GM23338 (cell line): ENCODE results near the gene SETBP1. TPM values are rescaled to one million over a fixed set of nuclear protein-coding genes. Genes with fewer than 3 reads are reported as not detected.

Experiments
- ATAC-seq: fragments of 200-7000 bp; cut with Tn5 transposase; 3 replicates; pipeline ENCODE4 v1.9.1; 2020
- DNase-seq: peaks from one replicate; pipeline ENCODE4 v3.0.0-alpha.2; 2015; ENCODE audit warnings: low spot score
- H2AFZ ChIP-seq: fragments of 200-600 bp; sonication (generic); 2 replicates; pipeline ENCODE4 v1.8.0; 2016; ENCODE audit warnings: antibody characterized with exemption, mild to moderate bottlenecking, moderate library complexity
- H3F3A ChIP-seq: fragments of 200-600 bp; sonication (generic); replicated peaks from 2 replicates; pipeline ENCODE4 v1.8.0; 2017; ENCODE audit warnings: antibody characterized with exemption, mixed run types, low read depth
- H3K27ac ChIP-seq: fragments of 200-600 bp; sonication (generic); 2 replicates; pipeline ENCODE4 v1.6.1; 2016; ENCODE audit warnings: low read depth
- H3K27me3 ChIP-seq: fragments of 200-600 bp; sonication (generic); 2 replicates; pipeline ENCODE4 v1.8.0; 2016; ENCODE audit warnings: mild to moderate bottlenecking, mixed run types, moderate library complexity; ENCODE audit not compliant: insufficient read depth
- H3K36me3 ChIP-seq: fragments of 200-600 bp; sonication (generic); 2 replicates; pipeline ENCODE4 v1.8.0; 2016; ENCODE audit warnings: mild to moderate bottlenecking; ENCODE audit not compliant: insufficient read depth
- H3K4me1 ChIP-seq: fragments of 200-600 bp; sonication (generic); 2 replicates; pipeline ENCODE4 v1.8.0; 2016; ENCODE audit warnings: mild to moderate bottlenecking, moderate library complexity; ENCODE audit not compliant: insufficient read depth
- H3K4me2 ChIP-seq: fragments of 200-600 bp; sonication (generic); 2 replicates; pipeline ENCODE4 v1.7.1; 2017; ENCODE audit warnings: mixed run types
- H3K4me3 ChIP-seq: fragments of 200-600 bp; sonication (generic); 2 replicates; pipeline ENCODE4 v1.6.1; 2016; ENCODE audit warnings: mixed run types
- H3K79me2 ChIP-seq: fragments of 200-600 bp; sonication (generic); replicated peaks from 2 replicates; pipeline ENCODE4 v1.8.0; 2017; ENCODE audit warnings: mild to moderate bottlenecking; ENCODE audit not compliant: insufficient read depth
- H3K9me2 ChIP-seq: fragments of 200-600 bp; sonication (generic); 2 replicates; pipeline ENCODE4 v1.8.0; 2017; ENCODE audit not compliant: insufficient read depth
- H4K20me1 ChIP-seq: fragments of 200-600 bp; sonication (generic); replicated peaks from 2 replicates; pipeline ENCODE4 v1.8.0; 2017; ENCODE audit warnings: mild to moderate bottlenecking; ENCODE audit not compliant: insufficient read depth
- H3K27ac Mint-ChIP-seq: 2 replicates; pipeline ENCODE4 v1.8.0; 2020; ENCODE audit warnings: inconsistent platforms, mild to moderate bottlenecking, moderate library complexity, mixed read lengths
- H3K27me3 Mint-ChIP-seq: 3 replicates; pipeline ENCODE4 v1.8.0; 2022; ENCODE audit warnings: low read depth, mild to moderate bottlenecking, moderate library complexity, mixed read lengths, inconsistent platforms; ENCODE audit not compliant: insufficient read depth, poor library complexity
- H3K36me3 Mint-ChIP-seq: 3 replicates; pipeline ENCODE4 v1.8.0; 2021; ENCODE audit warnings: low read depth, mild to moderate bottlenecking, inconsistent platforms, moderate library complexity, mixed read lengths
- H3K4me1 Mint-ChIP-seq: 3 replicates; pipeline ENCODE4 v1.8.0; 2020; ENCODE audit warnings: mild to moderate bottlenecking, inconsistent platforms, mixed read lengths
- H3K4me3 Mint-ChIP-seq: 3 replicates; pipeline ENCODE4 v1.8.0; 2021; ENCODE audit warnings: moderate library complexity, mild to moderate bottlenecking, inconsistent platforms, mixed read lengths
- H3K9me3 Mint-ChIP-seq: 3 replicates; pipeline ENCODE4 v1.8.0; 2020; ENCODE audit warnings: moderate library complexity, mild to moderate bottlenecking, inconsistent platforms, mixed read lengths
- CREB1 ChIP-seq: fragments of 250-450 bp; sonication (Bioruptor Pico); IDR thresholded peaks from 2 replicates; pipeline ENCODE4 v1.5.0; 2020; ENCODE audit warnings: low read depth, mild to moderate bottlenecking, moderate library complexity
- EZH2 ChIP-seq: fragments of 200-600 bp; sonication (generic); IDR thresholded peaks from one replicate; pipeline ENCODE4 v1.8.0; 2017; ENCODE audit warnings: antibody characterized with exemption, mild to moderate bottlenecking, low read depth; ENCODE audit not compliant: unreplicated experiment
- EZH2phosphoT487 ChIP-seq: fragments of 200-600 bp; sonication (generic); IDR thresholded peaks from one replicate; pipeline ENCODE4 v1.8.1; 2018; ENCODE audit warnings: antibody characterized with exemption; ENCODE audit not compliant: unreplicated experiment
- POLR2AphosphoS5 ChIP-seq: IDR thresholded peaks from 2 replicates; pipeline ENCODE4 v1.6.1; 2016; ENCODE audit warnings: antibody characterized with exemption, low read depth
- STAT1 ChIP-seq: IDR thresholded peaks from one replicate; pipeline ENCODE4 v1.6.1; 2016; ENCODE audit warnings: antibody characterized with exemption; ENCODE audit not compliant: unreplicated experiment
- ZNF114 ChIP-seq: fragments of 250-450 bp; sonication (Bioruptor Pico); IDR thresholded peaks from 2 replicates; pipeline ENCODE4 v1.5.0; 2020; ENCODE audit warnings: mild to moderate bottlenecking, moderate library complexity
- ZNF331 ChIP-seq: fragments of 250-450 bp; sonication (Bioruptor Pico); IDR thresholded peaks from 2 replicates; pipeline ENCODE4 v1.5.0; 2020; ENCODE audit warnings: low read depth, mild to moderate bottlenecking, moderate library complexity
- polyA plus RNA-seq: library from polyadenylated mRNA; unstranded; fragments of >200 nt; fragmentation: Nextera tagmentation; extraction: Ambion mirVana; gene quantifications from 2 replicates; pipeline ENCODE4 v1.2.1, GENCODE V29; 2016
- total RNA-seq: library from RNA; depleted of rRNA; stranded (reverse); fragments of >200 nt; shearing (Covaris generic); gene quantifications from 2 replicates; pipeline ENCODE4 v1.2.3, GENCODE V29; 2014
- TF ChIP-seq, protein P1 (sequence below), 2 experiments: fragments of 200-600 bp in 1 of 2; sonication (generic) in 1 of 2; conservative IDR thresholded peaks; 2 replicates each; pipeline versions ENCODE4 v1.5.1 to v1.6.1; 2016 to 2017; ENCODE audit warnings: antibody characterized with exemption in 2 of 2, low read depth in 2 of 2, mild to moderate bottlenecking in 2 of 2, moderate library complexity in 1 of 2

The SETBP1 gene
- total and polyA plus RNA-seq, 2 experiments from 2014 or later, result 1.6 to 5.5 TPM

DNA sequence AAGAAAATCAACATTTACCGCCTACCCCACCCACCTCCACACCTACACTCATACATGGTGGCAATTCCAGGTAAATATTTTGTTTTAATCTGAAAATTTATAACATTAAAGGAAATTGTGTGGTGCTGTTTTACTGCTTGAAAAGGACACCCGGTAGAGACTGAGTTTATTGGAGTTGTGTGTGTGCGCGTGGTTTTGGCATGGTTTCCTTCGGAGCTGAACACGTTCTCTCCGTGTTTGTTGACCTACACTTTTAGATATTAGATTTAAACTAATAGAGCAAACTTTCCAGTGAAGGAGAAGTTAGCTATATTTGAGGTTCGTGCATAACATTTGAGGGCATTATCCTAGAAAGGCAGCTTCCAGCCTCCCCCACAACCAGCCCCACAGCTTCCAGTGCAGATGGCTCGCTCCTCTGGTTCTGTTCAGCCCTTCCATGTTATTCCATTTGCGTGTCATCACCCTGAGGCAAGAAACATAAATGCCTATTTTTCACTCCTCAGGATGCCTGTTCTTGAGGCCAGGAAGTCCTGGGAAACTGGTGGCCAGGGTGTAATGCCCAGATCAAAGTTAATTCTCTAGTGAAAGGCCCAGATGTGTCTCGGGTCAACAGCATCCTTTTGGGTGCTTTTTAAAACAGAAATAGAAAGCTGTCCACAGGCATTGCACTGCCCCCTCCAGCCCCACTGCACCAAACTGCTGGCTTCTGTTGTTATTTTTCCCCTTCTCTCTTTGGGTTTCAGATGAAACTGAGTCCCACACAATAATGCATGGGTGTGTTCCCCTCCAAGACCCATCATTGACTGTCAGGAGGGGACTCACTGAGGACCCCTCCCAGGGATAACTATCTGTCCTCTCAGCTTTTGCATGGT is 190.2 kb downstream of the SETBP1 start:
- ATAC-seq, result no peak
- H3K4me1 Mint-ChIP-seq, result peaks cover 14% of the 10 kb centered on the region
- no peak overlapping the region for H3K27ac ChIP-seq

DNA sequence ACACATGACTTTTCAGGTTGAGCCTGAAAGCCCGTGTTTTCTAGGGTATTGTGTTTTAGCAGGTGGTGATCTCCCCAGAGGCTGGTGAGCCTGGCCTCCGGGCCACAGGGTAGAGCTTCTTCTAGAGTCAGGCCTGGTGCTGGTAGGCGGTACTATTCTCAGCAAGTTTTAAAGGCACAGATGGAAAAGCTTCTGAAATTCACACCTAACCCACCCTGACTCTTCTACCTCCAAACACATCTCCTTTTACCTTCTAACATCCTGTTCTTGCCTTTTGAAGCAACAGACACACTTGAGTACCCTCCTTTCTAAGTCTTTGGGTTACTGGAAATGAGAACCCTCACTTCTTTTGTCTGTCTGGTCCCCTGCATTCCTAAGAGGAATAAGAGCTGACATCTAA is 191.1 kb downstream of the SETBP1 start:
- peaks cover 8% of the 10 kb centered on the region for H3K27me3 Mint-ChIP-seq
- Histone ChIP-seq H3K4me1 (no peaks in the 10 kb centered on the region), H3F3A (no peaks in the 10 kb centered on the region), H3K4me3 (no peak overlapping the region), H3K9me2 (no peaks in the 10 kb centered on the region; the same call in 1 of the 2 replicates), H3K27ac (no peak overlapping the region), H3K79me2 (no peaks in the 10 kb centered on the region), H3K36me3 (no peaks in the 10 kb centered on the region), H3K4me2 (no peak overlapping the region), H4K20me1 (no peaks in the 10 kb centered on the region), H2AFZ (no peak overlapping the region), H3K27me3 (no peaks in the 10 kb centered on the region)
- TF ChIP-seq EZH2, result no peak
- TF ChIP-seq ZNF114 (CRISPR knock-in tag), result no peak
- no peak for TF ChIP-seq STAT1
- TF ChIP-seq ZNF331 (CRISPR knock-in tag), result no peak
- no peak for TF ChIP-seq CREB1 (CRISPR knock-in tag)
- TF ChIP-seq, protein P1, sequence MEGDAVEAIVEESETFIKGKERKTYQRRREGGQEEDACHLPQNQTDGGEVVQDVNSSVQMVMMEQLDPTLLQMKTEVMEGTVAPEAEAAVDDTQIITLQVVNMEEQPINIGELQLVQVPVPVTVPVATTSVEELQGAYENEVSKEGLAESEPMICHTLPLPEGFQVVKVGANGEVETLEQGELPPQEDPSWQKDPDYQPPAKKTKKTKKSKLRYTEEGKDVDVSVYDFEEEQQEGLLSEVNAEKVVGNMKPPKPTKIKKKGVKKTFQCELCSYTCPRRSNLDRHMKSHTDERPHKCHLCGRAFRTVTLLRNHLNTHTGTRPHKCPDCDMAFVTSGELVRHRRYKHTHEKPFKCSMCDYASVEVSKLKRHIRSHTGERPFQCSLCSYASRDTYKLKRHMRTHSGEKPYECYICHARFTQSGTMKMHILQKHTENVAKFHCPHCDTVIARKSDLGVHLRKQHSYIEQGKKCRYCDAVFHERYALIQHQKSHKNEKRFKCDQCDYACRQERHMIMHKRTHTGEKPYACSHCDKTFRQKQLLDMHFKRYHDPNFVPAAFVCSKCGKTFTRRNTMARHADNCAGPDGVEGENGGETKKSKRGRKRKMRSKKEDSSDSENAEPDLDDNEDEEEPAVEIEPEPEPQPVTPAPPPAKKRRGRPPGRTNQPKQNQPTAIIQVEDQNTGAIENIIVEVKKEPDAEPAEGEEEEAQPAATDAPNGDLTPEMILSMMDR (conservative IDR thresholded peaks at IDR 0.05; ENCODE audit: low read depth in 2 of 2), result no peak
- H3K4me1 Mint-ChIP-seq, result peaks cover 14% of the 10 kb centered on the region
- DNase-seq, result no peak
- no peaks in the 10 kb centered on the region; the same call in 2 of the 3 replicates for H3K9me3 Mint-ChIP-seq
- ATAC-seq, result no peak
- no peak overlapping the region for H3K4me3 Mint-ChIP-seq
- H3K27ac Mint-ChIP-seq, result no peak overlapping the region
- H3K36me3 Mint-ChIP-seq, result no peaks in the 10 kb centered on the region

More for the DNA sequence above, 190.2 kb downstream of the SETBP1 start:
- Histone ChIP-seq H3K36me3 (no peaks in the 10 kb centered on the region), H2AFZ (no peak overlapping the region), H3F3A (no peaks in the 10 kb centered on the region), H3K79me2 (no peaks in the 10 kb centered on the region), H3K4me1 (0 out of 2 replicates have a peak, but pooled peaks cover 2% of the 10 kb centered on the region), H3K4me2 (no peak overlapping the region), H3K27me3 (no peaks in the 10 kb centered on the region), H3K4me3 (no peak overlapping the region), H3K9me2 (no peaks in the 10 kb centered on the region; the same call in 1 of the 2 replicates), H4K20me1 (no peaks in the 10 kb centered on the region)
- Mint-ChIP-seq H3K4me3 (no peak overlapping the region), H3K9me3 (no peaks in the 10 kb centered on the region; the same call in 2 of the 3 replicates), H3K36me3 (no peaks in the 10 kb centered on the region), H3K27ac (no peak overlapping the region), H3K27me3 (peaks cover 8% of the 10 kb centered on the region)
- DNase-seq, result no peak
- TF ChIP-seq POLR2AphosphoS5 (no peak), ZNF331 (CRISPR knock-in tag) (no peak), EZH2phosphoT487 (no peak), EZH2 (no peak)
